HG03469 (cell line): ENCODE measurements around the gene PSTPIP1.

Experiments
- ATAC-seq: cut with Tn5 transposase; IDR thresholded peaks from one replicate; pipeline ENCODE4 v1.9.1; 2021; ENCODE audit warnings: mild to moderate bottlenecking, moderate library complexity, moderate number of reproducible peaks; ENCODE audit not compliant: unreplicated experiment

Gene PSTPIP1

DNA sequence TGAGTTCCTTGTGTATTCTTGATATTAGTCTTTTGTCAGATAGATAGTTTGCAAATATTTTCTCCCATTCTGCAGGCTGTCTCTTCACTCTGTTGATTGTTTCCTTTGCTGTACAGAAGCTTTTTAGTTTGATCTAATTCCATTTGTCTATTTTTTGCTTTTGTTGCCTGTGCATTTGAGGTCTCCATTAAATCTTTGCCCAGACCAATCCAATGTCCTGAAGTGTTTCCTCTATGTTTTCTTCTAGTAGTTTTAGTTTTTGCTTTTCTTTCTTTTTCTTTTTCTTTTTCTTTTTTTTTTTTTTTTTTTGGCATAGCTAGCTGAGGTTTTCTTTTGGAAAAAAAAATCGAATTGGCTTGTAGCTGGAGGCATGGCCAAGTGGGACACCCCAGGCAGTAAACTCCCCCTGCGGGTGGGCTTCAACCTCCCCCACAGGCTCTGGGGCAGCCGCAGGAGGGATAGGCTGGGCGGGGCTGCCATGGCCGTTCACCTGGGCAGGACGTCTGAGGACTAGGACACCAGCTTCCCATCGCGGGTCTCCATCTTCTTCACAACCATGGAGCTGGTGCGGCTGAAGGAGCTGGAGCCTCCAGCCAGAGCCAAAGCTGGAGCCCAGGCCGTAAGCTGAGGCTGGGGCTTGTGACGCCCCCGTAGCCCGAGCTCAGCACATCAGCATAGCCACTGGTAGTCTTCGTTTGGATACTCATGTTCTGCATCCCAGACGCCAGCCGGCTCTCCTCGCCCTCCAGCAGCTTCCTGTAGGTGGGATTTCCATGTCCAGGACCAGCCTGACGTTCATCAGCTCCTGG lies 16.2 kb upstream of the PSTPIP1 start:
- ATAC-seq: no peak

DNA sequence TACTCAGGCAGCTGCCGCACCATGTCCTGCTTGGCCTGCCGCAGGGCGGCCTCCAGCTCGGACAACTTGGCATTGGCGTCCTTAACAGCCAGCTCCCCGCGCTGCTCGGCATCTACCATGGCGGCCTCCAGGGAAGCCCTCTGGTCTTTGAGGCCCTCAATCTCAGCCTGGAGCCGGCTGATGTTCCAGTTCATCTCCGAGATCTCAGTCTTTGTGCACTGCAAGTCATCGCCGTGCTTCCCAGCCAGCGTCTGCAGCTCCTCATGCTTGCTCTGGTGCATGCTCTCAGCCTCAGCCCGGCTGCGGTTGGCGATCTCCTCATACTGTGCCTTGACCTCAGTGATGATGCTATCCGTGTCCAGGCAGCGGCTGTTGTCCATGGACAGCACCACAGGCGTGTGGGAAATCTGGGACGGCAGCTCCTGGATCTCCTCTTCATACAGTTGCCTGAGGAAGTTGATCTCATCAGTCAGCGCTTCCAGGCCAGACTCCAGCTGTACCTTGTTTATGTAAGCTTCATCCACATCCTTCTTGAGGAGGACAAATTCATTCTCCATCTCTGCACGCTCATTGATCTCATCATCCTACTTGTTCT lies 15.5 kb upstream of the PSTPIP1 start:
- ATAC-seq: no peak

DNA sequence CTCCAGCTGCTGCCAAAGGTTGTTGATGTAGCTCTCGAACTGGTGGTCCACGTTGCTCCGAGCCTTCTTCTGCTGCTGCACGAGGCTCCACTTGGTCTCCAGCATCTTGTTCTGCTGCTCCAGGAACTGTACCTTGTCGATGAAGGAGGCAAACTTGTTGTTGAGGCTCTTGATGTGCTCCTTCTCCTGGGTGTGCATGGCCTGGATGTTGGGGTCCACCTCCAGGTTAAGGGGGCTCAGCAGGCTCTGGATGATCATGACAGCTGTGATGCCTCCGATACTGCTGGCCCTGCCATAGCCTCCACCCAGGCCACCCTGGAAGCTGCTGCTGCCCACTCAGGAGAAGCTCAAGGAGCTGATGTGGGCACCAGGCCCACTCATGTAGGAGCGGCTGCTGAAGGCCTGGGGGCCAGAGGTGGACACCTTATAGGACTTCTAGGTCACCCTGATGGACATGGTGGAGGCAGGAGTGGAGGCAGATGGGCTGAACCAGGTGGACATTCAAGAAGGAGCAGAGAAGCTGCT lies 14.9 kb upstream of the PSTPIP1 start:
- ATAC-seq: no peak

DNA sequence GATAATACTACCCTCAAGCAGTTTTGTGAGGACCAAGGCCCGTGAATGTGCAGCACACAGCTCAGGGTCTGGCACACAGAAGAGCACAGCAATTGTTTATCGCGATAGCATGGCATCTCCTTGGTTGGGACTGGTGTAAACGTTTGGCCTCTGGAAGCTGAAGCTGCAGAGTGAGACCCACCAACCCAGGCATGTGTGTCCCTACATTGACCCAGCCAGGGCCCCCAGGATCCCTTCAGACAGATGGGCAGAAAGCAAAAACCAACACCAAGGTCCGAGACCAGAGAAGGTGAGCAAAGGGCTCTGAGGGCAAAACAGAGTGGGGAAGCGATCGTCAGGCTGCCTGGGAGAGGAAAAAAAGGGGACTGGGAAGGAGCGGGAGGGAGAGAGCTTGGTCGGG lies 12.6 kb upstream of the PSTPIP1 start:
- no peak for ATAC-seq

DNA sequence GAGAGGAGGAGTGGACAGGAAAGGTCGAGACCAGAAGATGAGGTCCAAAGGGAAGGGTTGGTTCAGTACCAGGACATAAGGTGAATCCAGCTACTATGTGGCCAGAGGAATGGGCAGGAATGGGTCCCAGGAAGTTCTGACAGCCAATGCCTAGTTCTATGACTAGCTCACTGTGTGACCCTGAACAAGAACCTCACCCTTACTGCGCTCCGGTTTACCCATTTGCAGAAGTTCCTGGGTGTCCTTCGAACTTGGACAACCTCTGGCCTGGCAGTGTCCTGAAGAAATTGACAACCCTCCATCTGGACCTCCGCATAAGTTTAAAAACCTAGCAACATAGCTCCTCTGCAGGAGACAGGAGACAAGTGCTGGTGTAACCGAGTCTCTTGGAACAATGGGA lies 12.2 kb upstream of the PSTPIP1 start:
- ATAC-seq: no peak

DNA sequence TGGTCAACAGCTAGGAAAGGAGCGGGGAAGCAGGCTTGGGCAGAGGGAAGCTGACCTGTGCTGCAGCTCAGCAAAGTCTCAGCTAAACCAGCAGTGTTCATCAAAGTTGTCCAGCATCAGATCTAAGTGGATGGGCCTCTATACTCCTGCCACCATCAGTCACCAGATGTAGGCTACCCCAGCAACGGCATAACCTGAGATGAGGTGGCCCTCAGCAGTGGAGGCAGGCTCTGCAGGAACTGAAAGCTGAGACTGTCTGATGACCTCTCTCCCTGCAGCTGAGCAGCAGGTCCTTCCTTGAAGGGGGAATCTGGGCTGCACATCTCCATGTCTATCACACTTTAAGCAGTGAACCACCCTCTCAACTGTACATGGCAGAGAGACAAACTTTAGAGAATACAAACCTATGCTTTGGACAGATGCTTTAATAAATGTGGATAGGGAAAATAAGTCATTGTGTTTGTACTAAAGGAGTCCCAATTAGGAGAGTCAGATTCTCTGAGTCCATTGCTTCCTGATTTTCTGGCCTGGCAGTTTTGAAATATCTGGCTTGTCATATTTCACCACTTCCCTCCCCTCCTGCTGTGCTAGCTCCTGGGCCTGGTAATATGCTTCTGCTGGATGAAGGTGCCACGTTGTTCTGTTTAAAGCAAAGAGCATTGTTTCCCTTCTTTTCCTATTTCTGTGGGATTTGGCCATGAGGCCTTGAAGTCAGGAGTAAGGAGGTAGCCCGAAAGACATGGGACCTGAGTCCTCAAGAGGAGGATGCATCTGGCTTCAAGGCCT lies 11.1 kb upstream of the PSTPIP1 start:
- no peak for ATAC-seq

DNA sequence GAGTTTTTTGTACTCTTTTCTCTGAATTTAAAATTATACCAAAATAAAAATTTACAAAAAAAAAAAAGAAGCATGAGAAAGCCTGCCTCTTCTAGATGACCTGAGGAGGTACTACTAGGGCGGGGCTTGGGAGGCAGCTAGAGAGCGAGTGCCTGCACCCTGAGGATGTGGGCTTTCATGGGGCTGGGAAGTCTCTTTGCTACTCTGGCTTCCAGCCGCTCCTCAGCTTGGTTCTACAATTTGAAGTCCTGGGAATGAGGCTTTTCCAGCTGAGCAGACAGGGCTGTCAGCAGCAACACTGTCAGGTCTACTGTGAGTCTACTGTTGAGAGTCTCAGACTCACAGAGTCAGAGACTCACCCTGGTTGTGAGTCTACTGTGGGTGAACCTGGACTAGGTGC lies 8.2 kb upstream of the PSTPIP1 start:
- no peak for ATAC-seq

DNA sequence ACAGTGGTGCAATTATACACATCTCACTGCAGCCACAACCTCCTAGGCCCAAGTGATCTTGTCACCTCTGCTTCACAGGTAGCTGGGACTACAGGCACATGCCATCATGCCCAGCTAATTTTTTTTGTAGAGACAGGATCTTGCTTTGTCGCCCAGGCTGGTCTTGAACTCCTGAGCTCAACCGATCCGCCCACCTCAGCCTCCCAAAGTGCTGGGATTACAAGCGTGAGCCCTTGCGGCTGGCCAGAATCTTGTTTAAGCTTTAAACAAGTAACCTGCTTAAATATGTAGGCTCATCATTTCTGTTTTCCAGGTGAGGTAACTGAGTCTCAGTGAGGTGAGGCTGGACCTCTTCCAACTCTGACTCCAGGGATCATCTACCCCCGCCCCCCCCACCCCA lies 7.7 kb upstream of the PSTPIP1 start:
- ATAC-seq: no peak

DNA sequence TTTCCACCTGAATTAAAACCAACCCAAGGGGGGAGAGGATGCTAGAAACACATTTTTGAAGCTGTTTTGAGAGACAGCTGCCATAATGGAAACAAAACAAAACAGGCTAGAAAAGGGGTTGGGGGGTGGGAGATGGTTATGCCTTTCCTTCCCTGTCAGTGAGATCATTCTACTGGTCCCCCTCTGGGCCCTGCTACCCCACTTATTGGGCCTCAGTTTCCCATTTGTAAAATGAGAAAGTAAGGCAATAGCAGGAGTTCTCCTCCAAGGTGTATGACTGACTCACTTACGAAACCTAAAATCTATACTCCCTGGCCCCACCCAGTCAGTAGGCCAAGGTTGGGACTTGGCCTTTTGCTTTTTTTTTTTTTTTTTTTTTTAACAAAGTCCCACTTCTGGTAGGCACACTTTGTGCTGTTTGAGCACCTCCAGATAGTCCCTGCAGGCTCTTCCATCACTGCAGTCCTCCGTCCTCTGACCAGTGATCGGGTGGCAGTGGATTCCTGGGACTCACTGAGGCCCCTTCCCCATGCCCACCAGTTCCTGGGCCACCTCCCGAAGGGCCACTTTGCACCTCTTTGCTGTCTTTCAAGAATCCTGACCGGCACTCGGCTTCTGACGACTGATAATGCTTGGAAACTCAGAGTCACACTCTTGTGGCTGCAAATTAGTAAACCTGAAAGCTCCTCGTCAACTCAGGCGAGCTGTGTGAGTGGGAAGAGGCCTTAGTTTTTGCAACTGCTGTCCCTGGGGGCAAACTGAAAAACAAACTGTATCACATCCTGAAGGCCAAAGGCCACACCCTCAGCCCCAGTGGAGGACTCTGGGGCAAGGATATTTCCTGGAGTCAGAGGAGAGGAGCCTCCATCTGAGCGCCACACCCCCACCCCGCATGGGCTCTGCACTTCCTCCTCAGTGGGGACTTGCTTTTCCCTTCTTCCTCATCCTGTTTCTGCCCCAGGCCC lies 6.7 kb upstream of the PSTPIP1 start:
- no peak for ATAC-seq

DNA sequence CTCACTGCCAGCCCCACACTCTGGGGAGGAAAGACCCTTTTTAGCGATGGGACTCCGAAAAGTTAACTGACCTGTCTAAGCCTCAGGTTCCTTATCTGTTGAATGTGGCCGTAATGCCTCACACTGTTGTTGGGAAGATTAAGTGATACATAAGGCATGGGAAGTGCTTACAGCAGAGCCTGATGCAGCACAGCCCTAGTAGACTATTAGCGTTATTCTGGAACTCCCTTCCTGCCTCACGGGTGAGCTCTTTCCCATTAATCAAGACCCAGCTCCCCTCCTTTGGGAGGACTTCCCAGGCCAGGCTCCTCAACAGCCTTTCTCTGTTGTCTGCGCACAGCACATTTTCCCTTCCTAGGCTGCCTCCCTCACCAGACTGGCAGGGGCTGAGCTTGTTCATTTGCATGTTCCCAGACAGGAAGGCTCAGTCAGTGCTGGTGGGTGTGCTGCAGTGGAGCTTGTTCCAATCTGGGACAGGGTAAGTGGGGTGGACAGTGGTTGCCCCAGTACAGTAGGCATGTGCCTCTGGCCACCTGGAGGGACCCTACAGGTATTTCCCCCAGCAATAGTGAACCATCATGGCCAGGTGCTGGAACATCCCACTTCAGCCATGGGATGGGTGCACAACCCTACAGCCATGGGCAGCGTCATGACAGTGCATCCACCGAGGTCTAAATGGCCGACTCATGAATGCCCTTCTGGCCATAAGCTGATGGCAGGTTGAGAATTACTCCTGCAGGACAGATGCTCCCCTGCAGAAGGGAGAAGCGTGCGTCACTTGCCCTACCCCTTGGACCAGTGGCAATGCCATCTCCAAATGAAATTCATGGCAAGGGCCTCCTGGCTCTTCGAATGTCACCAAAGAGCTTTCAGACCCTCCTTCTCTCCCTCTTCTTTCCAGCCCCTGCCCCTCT lies 5.8 kb upstream of the PSTPIP1 start:
- no peak for ATAC-seq

DNA sequence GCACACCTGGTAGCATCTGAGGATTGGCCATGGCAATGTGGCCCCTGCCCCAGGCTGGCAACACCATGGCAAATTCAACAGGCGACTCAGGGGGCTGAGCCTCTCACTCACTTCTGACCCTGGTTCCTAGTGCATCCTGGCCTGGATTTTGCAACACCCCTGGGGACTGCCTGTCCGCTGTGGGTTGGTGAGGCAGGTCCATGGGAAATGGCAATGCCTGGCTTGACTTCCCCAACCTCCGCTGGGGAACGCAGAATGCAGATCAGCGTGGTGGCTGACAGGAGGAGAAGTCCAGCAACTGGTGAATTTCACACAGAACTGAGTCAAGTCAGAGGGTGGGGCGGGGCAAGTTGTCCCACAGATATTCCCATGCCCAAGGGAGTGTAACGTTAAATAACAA lies 3.9 kb upstream of the PSTPIP1 start:
- no peak for ATAC-seq

DNA sequence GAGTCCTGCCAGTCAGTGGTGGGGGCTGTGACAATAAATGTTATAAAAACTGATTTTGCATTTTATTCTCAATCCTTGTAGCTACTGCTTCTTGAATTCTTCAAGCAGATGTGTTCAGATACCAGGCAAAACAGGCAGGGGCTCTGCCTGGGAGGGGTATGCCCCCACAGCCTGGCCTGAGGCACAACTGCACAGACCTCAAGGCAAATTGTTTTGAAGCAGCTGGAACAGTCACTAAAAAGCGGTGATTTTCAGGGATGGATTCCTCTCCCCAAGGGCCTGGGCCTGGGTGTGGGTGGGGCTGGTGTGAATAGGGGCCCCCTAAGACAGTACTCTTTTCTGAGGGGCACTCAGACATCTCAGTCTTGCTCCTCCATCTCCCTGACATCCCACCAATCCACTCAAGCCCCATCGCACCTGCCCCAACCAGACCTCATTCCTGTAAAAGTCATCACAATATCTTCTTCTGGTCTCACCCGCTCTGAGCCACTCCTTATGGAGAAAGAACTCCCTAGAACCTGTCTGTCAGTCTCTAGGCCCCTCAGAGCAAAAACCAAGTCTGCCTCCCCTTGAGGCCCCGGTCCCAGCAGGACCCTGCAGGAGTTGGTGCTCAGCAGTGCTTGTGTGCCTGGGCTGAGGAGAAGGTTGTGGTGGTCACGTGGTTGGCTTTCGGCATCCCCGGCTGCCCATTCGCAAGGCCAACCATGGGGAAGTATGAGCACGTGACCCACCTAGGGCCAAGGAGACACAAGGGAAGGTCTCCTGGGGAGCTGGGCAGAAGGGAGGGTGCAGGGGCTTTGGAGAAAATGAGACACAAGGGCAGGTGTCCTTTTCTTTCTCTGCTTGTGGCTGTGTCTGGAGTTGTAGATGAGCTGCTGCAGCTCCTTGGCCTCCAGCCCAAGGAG lies 2.9 kb upstream of the PSTPIP1 start:
- no peak for ATAC-seq

DNA sequence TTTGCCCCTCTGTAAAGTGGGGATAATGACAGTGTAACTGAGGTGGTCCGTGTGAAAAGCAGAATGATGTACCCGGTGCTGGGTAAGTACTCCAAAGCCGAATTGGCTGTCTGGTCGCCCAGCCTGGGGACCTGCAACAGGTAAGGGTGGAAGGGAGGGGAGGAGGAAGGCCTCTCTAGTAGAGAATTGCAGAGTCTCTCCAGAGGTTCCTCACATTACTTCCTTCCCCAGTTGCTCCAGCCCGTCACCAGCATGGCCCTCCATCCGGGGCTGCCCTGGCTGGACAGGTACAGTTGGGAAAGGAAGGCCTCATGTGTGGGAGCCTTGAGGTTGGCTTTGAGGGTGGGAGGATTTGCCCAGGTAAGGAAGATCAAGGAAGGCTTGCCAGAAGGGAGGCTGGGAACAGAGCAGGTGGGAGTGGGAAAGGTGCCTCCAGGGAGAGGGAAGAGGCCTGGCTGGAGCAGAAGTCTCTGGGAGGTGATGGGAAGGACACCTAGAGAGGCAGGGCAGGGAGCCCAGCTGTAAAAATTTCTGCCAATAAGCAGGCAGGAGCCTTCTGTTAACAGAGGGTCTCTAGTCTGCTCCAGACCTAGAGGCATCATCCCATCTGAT lies 1.7 kb upstream of the PSTPIP1 start:
- no peak for ATAC-seq

DNA sequence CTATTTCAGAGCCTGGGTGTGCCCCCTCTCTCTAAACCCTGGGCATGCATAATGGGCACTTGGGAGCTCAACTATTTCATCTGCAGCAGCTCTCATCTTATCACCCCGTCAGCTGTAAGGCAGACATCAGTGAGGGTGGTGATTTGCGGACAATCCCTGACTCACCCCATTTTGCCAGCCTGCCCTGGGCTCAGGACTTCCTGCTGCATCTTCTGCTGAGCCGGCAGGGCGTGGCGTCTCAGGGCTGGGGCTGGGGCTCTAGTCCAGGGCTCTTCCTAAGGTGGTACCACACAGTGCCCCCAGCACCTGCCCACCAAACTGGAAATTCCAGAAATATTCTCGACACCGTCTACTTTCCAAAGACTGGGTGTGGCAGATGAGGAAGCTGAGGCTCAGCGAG lies 925 bp upstream of the PSTPIP1 start:
- no peak for ATAC-seq

DNA sequence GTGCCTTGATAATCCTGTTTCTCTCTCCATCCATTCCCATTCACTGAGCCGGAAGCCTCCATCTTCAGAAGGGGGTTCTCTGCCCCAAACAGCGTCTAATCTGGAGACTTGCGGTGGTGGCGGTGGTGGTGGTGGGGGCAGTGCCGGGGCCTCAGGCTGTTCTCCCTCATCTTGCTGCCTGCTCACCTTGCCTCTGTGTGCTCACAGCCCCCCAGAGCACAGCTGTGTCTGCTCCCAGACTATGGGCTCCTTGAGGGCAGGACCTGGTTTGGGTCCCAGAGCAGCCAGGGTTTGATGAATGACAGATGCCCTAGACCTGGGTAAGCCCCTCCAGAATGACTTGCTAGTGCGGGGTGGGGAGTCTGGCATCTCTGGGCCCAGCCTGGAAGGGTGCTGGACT lies 430 bp upstream of the PSTPIP1 start:
- no peak for ATAC-seq

DNA sequence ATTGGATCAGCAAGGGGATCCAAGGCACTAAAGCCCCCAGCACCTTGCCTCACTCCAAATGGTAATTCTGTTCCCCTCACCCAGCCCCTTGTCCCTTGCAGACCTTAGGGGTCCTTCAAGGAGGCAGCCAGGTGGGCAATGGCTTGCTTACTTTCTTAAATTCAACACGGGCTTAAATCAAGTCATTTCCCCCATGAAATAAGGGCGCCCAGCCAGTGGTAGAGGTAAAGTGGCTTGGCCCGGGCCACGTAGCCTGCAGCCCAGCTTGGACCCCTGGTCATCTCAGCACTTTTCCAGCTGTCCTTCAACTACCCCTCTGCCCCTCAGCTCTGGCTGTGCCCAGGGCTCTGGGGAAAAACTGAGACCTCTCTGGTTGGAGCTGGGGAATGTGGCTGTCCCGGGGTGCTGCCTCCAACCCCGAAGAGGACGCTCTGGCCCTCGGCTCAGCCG lies 1.2 kb downstream of the PSTPIP1 start:
- no peak for ATAC-seq

DNA sequence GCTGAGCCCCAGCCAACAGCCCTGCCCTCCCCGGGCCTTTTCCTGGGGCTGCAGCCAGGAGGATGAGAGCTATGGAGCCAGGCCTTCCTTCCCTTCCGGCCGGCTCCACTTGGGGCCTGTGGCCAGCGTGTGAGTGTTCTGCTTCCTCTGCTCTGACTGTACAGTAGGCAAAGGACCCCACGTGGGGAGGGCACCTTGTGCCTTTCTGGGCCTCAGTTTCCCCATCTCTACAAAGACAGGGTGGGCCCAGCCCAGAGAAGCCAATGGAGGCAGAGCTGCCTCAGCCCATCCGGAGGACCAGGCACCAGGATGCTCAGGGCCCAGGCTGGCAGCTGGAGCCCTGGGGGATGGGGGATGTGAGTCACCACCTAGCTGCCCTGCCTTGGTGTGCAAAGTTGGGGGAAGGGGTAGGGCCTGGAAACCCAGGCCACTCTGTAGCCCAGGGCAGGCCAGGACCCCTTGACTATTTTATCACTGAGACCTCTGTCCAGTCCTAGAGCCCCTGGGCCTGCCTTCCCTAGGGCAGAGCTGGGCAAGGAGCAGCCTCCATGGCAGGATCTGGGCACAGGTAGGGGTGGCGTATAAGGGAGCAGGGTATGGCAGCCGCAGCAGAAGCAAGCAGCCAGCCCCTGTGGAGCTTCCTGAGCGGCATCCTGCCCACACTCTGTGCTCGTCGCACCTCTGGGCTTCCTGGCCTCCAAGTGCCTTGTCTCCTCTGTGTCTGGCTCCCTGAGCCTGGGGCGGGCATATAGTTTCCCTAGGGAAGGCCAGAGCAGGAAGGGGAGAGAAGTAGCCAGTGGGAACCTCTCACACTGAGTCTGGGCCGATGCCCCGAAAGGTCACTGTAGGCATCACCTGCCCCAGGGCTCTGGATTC lies 1.8 kb downstream of the PSTPIP1 start:
- ATAC-seq: no peak
